Measurements from ENCODE around the gene CD300LG.
"Not testable (repeated sequence)": the region's sequence is repeated elsewhere in the genome, so short reads cannot be mapped to it uniquely, and the experiment has no call there.

The CD300LG gene

DNA sequence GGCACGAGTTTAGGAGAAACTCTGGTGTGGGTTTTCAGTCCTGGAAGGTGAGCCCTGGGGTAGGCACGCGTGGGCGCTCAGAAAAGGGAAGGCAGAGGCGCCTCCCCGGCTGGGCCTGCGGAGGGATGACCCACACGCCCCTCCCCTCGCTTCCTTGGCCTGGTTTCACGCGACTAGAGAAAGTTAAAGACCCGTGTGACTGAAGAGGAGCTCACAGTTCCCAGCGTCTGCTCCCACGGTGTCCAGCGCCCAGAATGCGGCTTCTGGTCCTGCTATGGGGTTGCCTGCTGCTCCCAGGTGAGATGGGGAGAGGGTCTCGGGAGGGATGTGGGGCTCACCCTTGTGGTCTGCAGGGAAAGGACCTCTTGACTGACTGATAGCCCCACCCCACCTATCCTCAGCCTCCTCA lies at the start of gene CD300LG:
CD300LG (plus strand) TSS at position 214 of the 409 bp plus-strand sequence; CDS start at position 255, 41 bp downstream.
- Histone ChIP-seq H3K4me3 (ENCODE audit: low read depth in 1 of 2, low read length in 2 of 2) (no peak within 1 kb of the TSS), H3K9me3 (ENCODE audit: control insufficient read depth in 1 of 2, low read length in 2 of 2) (no peaks in the 10 kb centered on the region), H3K36me3 (ENCODE audit: control insufficient read depth in 1 of 2, insufficient read depth in 2 of 2, low read length in 2 of 2) (no peaks in the 10 kb centered on the region), H3K4me1 (ENCODE audit: control insufficient read depth in 1 of 2, insufficient read depth in 2 of 2, low read length in 2 of 2) (no peaks in the 10 kb centered on the region), H3K9ac (ENCODE audit: low read depth in 1 of 2, low read length in 2 of 2) (no peak within 1 kb of the TSS), H3K27ac (ENCODE audit: low read depth, low read length) (no peak within 1 kb of the TSS), H3K27me3 (ENCODE audit: control insufficient read depth in 1 of 2, insufficient read depth in 2 of 2, low read length in 2 of 2) (peaks cover 0 to 4% of the 10 kb centered on the region in 2 donors)

- H3K36me3 ChIP-seq (ENCODE audit: control insufficient read depth in 1 of 2, insufficient read depth in 2 of 2, low read length in 2 of 2); H3K9me3 ChIP-seq (ENCODE audit: control insufficient read depth in 1 of 2, low read length in 2 of 2); H3K4me1 ChIP-seq (ENCODE audit: control insufficient read depth in 1 of 2, insufficient read depth in 2 of 2, low read length in 2 of 2); H3K27ac ChIP-seq (ENCODE audit: low read depth, low read length); H3K9ac ChIP-seq (ENCODE audit: low read depth in 1 of 2, low read length in 2 of 2); H3K4me3 ChIP-seq (ENCODE audit: low read depth in 1 of 2, low read length in 2 of 2); H3K27me3 ChIP-seq (ENCODE audit: control insufficient read depth in 1 of 2, insufficient read depth in 2 of 2, low read length in 2 of 2): not testable (repeated sequence)
These were observed 49.0 kb upstream of the CD300LG start for GRCh38 chr17:43798024-43798423.

- Histone ChIP-seq H3K27me3 (ENCODE audit: control insufficient read depth in 1 of 2, insufficient read depth in 2 of 2, low read length in 2 of 2) (no peaks in the 10 kb centered on the region), H3K36me3 (ENCODE audit: control insufficient read depth in 1 of 2, insufficient read depth in 2 of 2, low read length in 2 of 2) (peaks cover 0 to 3% of the 10 kb centered on the region in 2 donors), H3K4me1 (ENCODE audit: control insufficient read depth in 1 of 2, insufficient read depth in 2 of 2, low read length in 2 of 2) (no peaks in the 10 kb centered on the region), H3K4me3 (ENCODE audit: low read depth in 1 of 2, low read length in 2 of 2) (no peak overlapping the region), H3K9ac (ENCODE audit: low read depth in 1 of 2, low read length in 2 of 2) (no peak overlapping the region), H3K9me3 (ENCODE audit: control insufficient read depth in 1 of 2, low read length in 2 of 2) (no peaks in the 10 kb centered on the region), H3K27ac (ENCODE audit: low read depth, low read length) (no peak overlapping the region)
These were observed 47.9 kb upstream of the CD300LG start for GRCh38 chr17:43799047-43799446.

GRCh38 chr17:43800736-43801135 lies 46.2 kb upstream of the CD300LG start:
- Histone ChIP-seq H3K36me3 (ENCODE audit: control insufficient read depth in 1 of 2, insufficient read depth in 2 of 2, low read length in 2 of 2) (peaks cover 0 to 3% of the 10 kb centered on the region in 2 donors), H3K27me3 (ENCODE audit: control insufficient read depth in 1 of 2, insufficient read depth in 2 of 2, low read length in 2 of 2) (no peaks in the 10 kb centered on the region), H3K27ac (ENCODE audit: low read depth, low read length) (no peak overlapping the region), H3K4me1 (ENCODE audit: control insufficient read depth in 1 of 2, insufficient read depth in 2 of 2, low read length in 2 of 2) (no peaks in the 10 kb centered on the region), H3K9me3 (ENCODE audit: control insufficient read depth in 1 of 2, low read length in 2 of 2) (no peaks in the 10 kb centered on the region), H3K9ac (ENCODE audit: low read depth in 1 of 2, low read length in 2 of 2) (no peak overlapping the region), H3K4me3 (ENCODE audit: low read depth in 1 of 2, low read length in 2 of 2) (no peak overlapping the region)

GRCh38 chr17:43801844-43802243 lies 45.1 kb upstream of the CD300LG start:
- Histone ChIP-seq H3K4me3 (ENCODE audit: low read depth in 1 of 2, low read length in 2 of 2) (no peak overlapping the region), H3K27ac (ENCODE audit: low read depth, low read length) (no peak overlapping the region), H3K9me3 (ENCODE audit: control insufficient read depth in 1 of 2, low read length in 2 of 2) (no peaks in the 10 kb centered on the region), H3K4me1 (ENCODE audit: control insufficient read depth in 1 of 2, insufficient read depth in 2 of 2, low read length in 2 of 2) (no peaks in the 10 kb centered on the region), H3K9ac (ENCODE audit: low read depth in 1 of 2, low read length in 2 of 2) (no peak overlapping the region), H3K36me3 (ENCODE audit: control insufficient read depth in 1 of 2, insufficient read depth in 2 of 2, low read length in 2 of 2) (peaks cover 0 to 3% of the 10 kb centered on the region in 2 donors), H3K27me3 (ENCODE audit: control insufficient read depth in 1 of 2, insufficient read depth in 2 of 2, low read length in 2 of 2) (no peaks in the 10 kb centered on the region)

DNA sequence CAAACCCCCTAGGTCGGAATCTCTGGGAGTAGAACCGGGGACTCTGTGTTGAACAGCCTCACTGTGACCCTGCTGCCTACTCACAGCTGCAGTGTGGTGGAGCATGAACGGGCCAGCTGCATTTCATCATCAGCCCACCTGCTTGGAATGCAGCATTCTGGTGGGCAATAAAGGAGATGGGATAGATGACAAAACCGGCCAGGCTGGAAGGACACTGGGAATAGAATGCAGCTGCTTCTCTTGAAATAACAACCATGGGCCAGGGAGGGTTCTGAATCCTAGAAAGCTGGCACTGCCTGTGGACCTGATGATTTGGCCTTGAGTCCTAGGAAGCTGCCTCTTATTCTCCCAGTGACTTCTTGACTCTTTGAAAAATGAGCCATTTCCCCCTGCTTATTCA lies 43.2 kb upstream of the CD300LG start:
- H3K27ac ChIP-seq (ENCODE audit: low read depth, low read length) = no peak overlapping the region
- H3K27me3 ChIP-seq (ENCODE audit: control insufficient read depth in 1 of 2, insufficient read depth in 2 of 2, low read length in 2 of 2) = no peaks in the 10 kb centered on the region
- no peaks in the 10 kb centered on the region for H3K4me1 ChIP-seq (ENCODE audit: control insufficient read depth in 1 of 2, insufficient read depth in 2 of 2, low read length in 2 of 2)
- H3K36me3 ChIP-seq (ENCODE audit: control insufficient read depth in 1 of 2, insufficient read depth in 2 of 2, low read length in 2 of 2) = peaks cover 0 to 3% of the 10 kb centered on the region in 2 donors
- H3K4me3 ChIP-seq (ENCODE audit: low read depth in 1 of 2, low read length in 2 of 2) = no peak overlapping the region
- H3K9ac ChIP-seq (ENCODE audit: low read depth in 1 of 2, low read length in 2 of 2) = no peak overlapping the region
- H3K9me3 ChIP-seq (ENCODE audit: control insufficient read depth in 1 of 2, low read length in 2 of 2) = no peaks in the 10 kb centered on the region

GRCh38 chr17:43805117-43805516 lies 41.9 kb upstream of the CD300LG start:
- H3K27me3 ChIP-seq (ENCODE audit: control insufficient read depth in 1 of 2, insufficient read depth in 2 of 2, low read length in 2 of 2) = no peaks in the 10 kb centered on the region
- no peaks in the 10 kb centered on the region for H3K9me3 ChIP-seq (ENCODE audit: control insufficient read depth in 1 of 2, low read length in 2 of 2)
- H3K4me3 ChIP-seq (ENCODE audit: low read depth in 1 of 2, low read length in 2 of 2) = no peak overlapping the region
- no peak overlapping the region for H3K27ac ChIP-seq (ENCODE audit: low read depth, low read length)
- H3K9ac ChIP-seq (ENCODE audit: low read depth in 1 of 2, low read length in 2 of 2) = no peak overlapping the region
- peaks cover 0 to 3% of the 10 kb centered on the region in 2 donors for H3K36me3 ChIP-seq (ENCODE audit: control insufficient read depth in 1 of 2, insufficient read depth in 2 of 2, low read length in 2 of 2)
- H3K4me1 ChIP-seq (ENCODE audit: control insufficient read depth in 1 of 2, insufficient read depth in 2 of 2, low read length in 2 of 2) = no peaks in the 10 kb centered on the region

DNA sequence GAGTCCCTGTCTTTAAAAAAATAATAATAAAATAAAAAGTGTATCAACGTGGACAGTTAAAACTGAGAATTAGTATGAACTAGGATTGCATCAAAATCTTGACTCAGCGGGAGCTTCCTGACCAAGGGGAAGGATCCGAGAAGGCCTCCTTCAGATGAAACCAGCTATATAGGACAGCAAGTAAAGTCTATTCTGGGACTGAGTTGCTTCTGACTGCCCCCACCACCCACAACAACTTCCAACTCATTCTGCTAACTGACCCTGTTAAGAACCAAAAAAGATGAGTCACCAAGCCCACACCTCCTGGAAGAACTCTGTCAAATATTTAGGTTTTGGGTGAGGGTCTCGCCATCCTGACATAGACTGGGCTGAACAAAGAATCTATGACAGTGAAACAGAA lies 38.9 kb upstream of the CD300LG start:
- Histone ChIP-seq H3K27ac (ENCODE audit: low read depth, low read length) (no peak overlapping the region), H3K9ac (ENCODE audit: low read depth in 1 of 2, low read length in 2 of 2) (no peak overlapping the region), H3K4me3 (ENCODE audit: low read depth in 1 of 2, low read length in 2 of 2) (no peak overlapping the region), H3K36me3 (ENCODE audit: control insufficient read depth in 1 of 2, insufficient read depth in 2 of 2, low read length in 2 of 2) (no peaks in the 10 kb centered on the region), H3K9me3 (ENCODE audit: control insufficient read depth in 1 of 2, low read length in 2 of 2) (no peaks in the 10 kb centered on the region), H3K4me1 (ENCODE audit: control insufficient read depth in 1 of 2, insufficient read depth in 2 of 2, low read length in 2 of 2) (no peaks in the 10 kb centered on the region), H3K27me3 (ENCODE audit: control insufficient read depth in 1 of 2, insufficient read depth in 2 of 2, low read length in 2 of 2) (no peaks in the 10 kb centered on the region)

DNA sequence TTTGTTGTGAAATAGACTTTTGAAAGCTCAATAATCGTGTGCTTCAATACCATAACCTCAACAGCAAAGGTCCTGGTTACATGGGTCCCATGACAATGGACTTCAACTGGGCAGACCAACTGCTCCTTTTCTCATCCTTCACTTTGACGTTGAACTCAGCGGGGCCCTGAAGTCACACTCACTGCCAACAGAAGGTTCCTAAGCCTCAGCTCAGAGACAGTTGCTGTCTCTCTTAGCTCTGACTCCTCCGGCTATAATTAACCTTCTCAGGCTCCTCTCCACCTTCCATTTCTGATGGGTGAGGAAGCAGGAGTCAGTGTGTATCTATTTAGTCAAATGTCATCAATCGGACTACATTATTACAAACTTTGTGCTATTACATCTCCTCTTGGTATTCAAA lies 37.9 kb upstream of the CD300LG start:
- no peak overlapping the region for H3K9ac ChIP-seq (ENCODE audit: low read depth in 1 of 2, low read length in 2 of 2)
- H3K9me3 ChIP-seq (ENCODE audit: control insufficient read depth in 1 of 2, low read length in 2 of 2) = no peaks in the 10 kb centered on the region
- no peaks in the 10 kb centered on the region for H3K27me3 ChIP-seq (ENCODE audit: control insufficient read depth in 1 of 2, insufficient read depth in 2 of 2, low read length in 2 of 2)
- H3K4me3 ChIP-seq (ENCODE audit: low read depth in 1 of 2, low read length in 2 of 2) = no peak overlapping the region
- H3K36me3 ChIP-seq (ENCODE audit: control insufficient read depth in 1 of 2, insufficient read depth in 2 of 2, low read length in 2 of 2) = peaks cover 0 to under 1% of the 10 kb centered on the region in 2 donors
- H3K27ac ChIP-seq (ENCODE audit: low read depth, low read length) = no peak overlapping the region
- H3K4me1 ChIP-seq (ENCODE audit: control insufficient read depth in 1 of 2, insufficient read depth in 2 of 2, low read length in 2 of 2) = no peaks in the 10 kb centered on the region

DNA sequence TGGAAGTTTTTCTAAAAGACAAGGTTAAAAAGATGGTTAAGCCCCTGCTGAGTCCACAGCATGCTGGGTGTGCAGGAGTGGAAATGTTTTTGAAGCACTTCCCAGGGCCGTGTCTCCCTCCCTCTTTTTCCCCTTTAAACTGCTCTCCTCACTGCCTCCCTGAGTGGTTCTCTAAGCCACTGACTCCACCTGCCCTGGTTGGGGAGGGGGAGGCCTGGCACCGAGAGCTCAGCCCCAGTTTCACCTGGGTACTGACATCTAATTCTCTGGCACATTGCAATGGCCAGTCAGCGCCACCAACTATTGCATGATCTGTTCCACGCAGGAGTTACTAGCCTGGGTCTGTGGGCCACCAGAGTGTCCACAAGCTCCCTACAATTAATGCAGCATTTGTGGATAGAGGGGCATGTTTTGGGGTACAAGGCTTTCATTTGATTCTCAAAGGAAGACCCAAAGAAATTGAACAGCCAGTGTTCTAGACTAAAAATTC lies 36.7 kb upstream of the CD300LG start:
- no peaks in the 10 kb centered on the region for H3K4me1 ChIP-seq (ENCODE audit: control insufficient read depth in 1 of 2, insufficient read depth in 2 of 2, low read length in 2 of 2)

GRCh38 chr17:43810823-43811222 lies 36.2 kb upstream of the CD300LG start:
- Histone ChIP-seq H3K4me3 (ENCODE audit: low read depth in 1 of 2, low read length in 2 of 2) (no peak overlapping the region), H3K36me3 (ENCODE audit: control insufficient read depth in 1 of 2, insufficient read depth in 2 of 2, low read length in 2 of 2) (peaks cover 0 to 4% of the 10 kb centered on the region in 2 donors), H3K27ac (ENCODE audit: low read depth, low read length) (no peak overlapping the region), H3K9me3 (ENCODE audit: control insufficient read depth in 1 of 2, low read length in 2 of 2) (no peaks in the 10 kb centered on the region), H3K4me1 (ENCODE audit: control insufficient read depth in 1 of 2, insufficient read depth in 2 of 2, low read length in 2 of 2) (no peaks in the 10 kb centered on the region), H3K9ac (ENCODE audit: low read depth in 1 of 2, low read length in 2 of 2) (no peak overlapping the region), H3K27me3 (ENCODE audit: control insufficient read depth in 1 of 2, insufficient read depth in 2 of 2, low read length in 2 of 2) (no peaks in the 10 kb centered on the region)

More for the DNA sequence above, 36.7 kb upstream of the CD300LG start:
- H3K36me3 ChIP-seq (ENCODE audit: control insufficient read depth in 1 of 2, insufficient read depth in 2 of 2, low read length in 2 of 2) = peaks cover 0 to 4% of the 10 kb centered on the region in 2 donors
- H3K27ac ChIP-seq (ENCODE audit: low read depth, low read length) = no peak overlapping the region
- no peak overlapping the region for H3K9ac ChIP-seq (ENCODE audit: low read depth in 1 of 2, low read length in 2 of 2)
- no peaks in the 10 kb centered on the region for H3K27me3 ChIP-seq (ENCODE audit: control insufficient read depth in 1 of 2, insufficient read depth in 2 of 2, low read length in 2 of 2)
- H3K4me3 ChIP-seq (ENCODE audit: low read depth in 1 of 2, low read length in 2 of 2) = no peak overlapping the region
- H3K9me3 ChIP-seq (ENCODE audit: control insufficient read depth in 1 of 2, low read length in 2 of 2) = no peaks in the 10 kb centered on the region

All from duodenal mucosa (tissue), 2 donors.